K562 (cell line): ENCODE results near the gene RPL36AL. TPM values are rescaled to one million over a fixed set of nuclear protein-coding genes. Genes with fewer than 3 reads are reported as not detected.

ENCODE experiments used
- ATAC-seq: fragments of 200-7000 bp; cut with Tn5 transposase; 3 replicates; pipeline ENCODE4 v1.9.1; 2020; ENCODE audit warnings: moderate library complexity
- BruUV-seq: library from RNA; stranded (reverse); fragments of 400-500 nt; replicated peaks from 2 replicates; lab custom pipeline; 2021; lab: Mats Ljungman, UMichigan
- CTCF ChIA-PET: fragments of 300-600 bp; formaldehyde crosslinking; extraction: SDS; loops from one replicate; lab custom pipeline; 2021; ENCODE audit warnings: low intra/inter-chr PET ratio; lab: Yijun Ruan, JAX
- POLR2A ChIA-PET: fragments of 300-600, 350-650 bp; sonication (Branson Sonifier 250); formaldehyde crosslinking; extraction: SDS; loops from one replicate; lab custom pipeline; 2021; ENCODE audit warnings: antibody characterized with exemption, inconsistent platforms; lab: Yijun Ruan, JAX
- DNase-seq, 4 experiments: peaks; one replicate each; pipeline versions ENCODE4 v3.0.0 to v3.0.0-alpha.2; 2011 to 2018; ENCODE audit warnings: low spot score in 3 of 4, mixed read lengths in 3 of 4; ENCODE audit errors: extremely low read depth in 1 of 4
- FAIRE-seq: peaks from 2 replicates; lab custom pipeline; 2011; peaks lifted over from hg19 to GRCh38; lab: Jason Lieb, UNC
- H2AFZ ChIP-seq: 2 replicates; pipeline ENCODE4 v1.6.0; 2011; ENCODE audit warnings: low read depth, low read length, control low read depth, inconsistent platforms
- H3K27ac ChIP-seq: fragments of 200-600 bp; 3 replicates; pipeline ENCODE4 v1.8.0; 2011; ENCODE audit warnings: low read depth, mild to moderate bottlenecking, control low read depth, inconsistent platforms, low read length, moderate library complexity, mixed read lengths; ENCODE audit errors: extremely low read depth
- H3K27me3 ChIP-seq, 2 experiments: fragments of 300-600 bp in 1 of 2; 2 replicates in 1 of 2; 3 replicates in 1 of 2; pipeline versions ENCODE4 v1.6.0 to v1.8.0; 2011; ENCODE audit warnings: inconsistent platforms in 2 of 2, low read length in 2 of 2, mild to moderate bottlenecking in 1 of 2, mixed read lengths in 1 of 2, moderate library complexity in 1 of 2; ENCODE audit not compliant: control insufficient read depth in 2 of 2, insufficient read depth in 2 of 2
- H3K36me3 ChIP-seq: fragments of 300-600 bp; 3 replicates; pipeline ENCODE4 v1.8.0; 2011; ENCODE audit warnings: mild to moderate bottlenecking, low read length, inconsistent platforms; ENCODE audit not compliant: control insufficient read depth, insufficient read depth
- H3K4me1 ChIP-seq, 2 experiments: fragments of 200-600 bp in 1 of 2; replicated peaks in 1 of 2; 2 replicates in 1 of 2; 3 replicates in 1 of 2; pipeline versions ENCODE4 v1.5.1 to v1.8.0; 2011; ENCODE audit warnings: inconsistent platforms in 2 of 2, low read length in 2 of 2, mild to moderate bottlenecking in 1 of 2, mixed read lengths in 1 of 2, moderate library complexity in 1 of 2; ENCODE audit not compliant: control insufficient read depth in 2 of 2, insufficient read depth in 2 of 2
- H3K4me2 ChIP-seq: 2 replicates; pipeline ENCODE4 v1.6.1; 2011; ENCODE audit warnings: low read length, control low read depth, inconsistent platforms, mixed read lengths; ENCODE audit not compliant: insufficient read depth
- H3K4me3 ChIP-seq: fragments of 200-600 bp; sonication (generic), shearing (Covaris generic); 2 replicates; pipeline ENCODE4 v1.5.1; 2016; ENCODE audit warnings: control low read depth, inconsistent platforms
- H3K79me2 ChIP-seq: fragments of 200-600 bp; 3 replicates; pipeline ENCODE4 v1.8.0; 2011; ENCODE audit warnings: low read length, inconsistent platforms; ENCODE audit not compliant: control insufficient read depth, insufficient read depth
- H3K9ac ChIP-seq, 2 experiments: 2 replicates each; pipeline versions ENCODE4 v1.6.0 to v1.6.1; 2011; ENCODE audit warnings: low read depth in 2 of 2, low read length in 2 of 2, control low read depth in 1 of 2, inconsistent platforms in 1 of 2, mild to moderate bottlenecking in 1 of 2, mixed read lengths in 1 of 2; ENCODE audit not compliant: insufficient read depth in 1 of 2
- H3K9me1 ChIP-seq: one replicate; pipeline ENCODE4 v1.6.0; 2011; ENCODE audit warnings: inconsistent platforms, mild to moderate bottlenecking, low read length, moderate library complexity; ENCODE audit not compliant: control insufficient read depth, insufficient read depth
- H3K9me3 ChIP-seq: replicated peaks from 2 replicates; pipeline ENCODE4 v1.5.1; 2011; ENCODE audit warnings: low read depth, low read length, inconsistent platforms; ENCODE audit not compliant: control insufficient read depth, insufficient read depth
- H4K20me1 ChIP-seq: replicated peaks from 2 replicates; pipeline ENCODE4 v1.6.1; 2011; ENCODE audit warnings: low read length, inconsistent platforms, mixed read lengths; ENCODE audit not compliant: control insufficient read depth, insufficient read depth
- DMBX1 ChIP-seq: fragments of 250-450 bp; sonication (Bioruptor Pico); IDR thresholded peaks from 2 replicates; pipeline ENCODE4 v1.8.0; 2022; ENCODE audit warnings: inconsistent platforms, mild to moderate bottlenecking, moderate library complexity, borderline replicate concordance
- FOXK2 ChIP-seq, 2 experiments: fragments of 450-650 bp; IDR thresholded peaks in 1 of 2; conservative IDR thresholded peaks in 1 of 2; 2 replicates each; pipeline ENCODE4 v1.6.1; 2016; ENCODE audit warnings: low read depth in 2 of 2, mild to moderate bottlenecking in 1 of 2
- SAP30 ChIP-seq: fragments of 200-600 bp; sonication (generic); IDR thresholded peaks from 2 replicates; pipeline ENCODE4 v1.6.1; 2012; ENCODE audit warnings: borderline replicate concordance, low read depth, mild to moderate bottlenecking, moderate library complexity, low read length, control low read depth, inconsistent platforms; ENCODE audit not compliant: insufficient read depth, poor library complexity, severe bottlenecking
- UBTF ChIP-seq, 2 experiments: IDR thresholded peaks; 2 replicates each; pipeline ENCODE4 v1.6.1; 2012; ENCODE audit warnings: improper control_type of control experiment in 2 of 2, low read depth in 2 of 2, low read length in 2 of 2, borderline replicate concordance in 1 of 2
- ZMIZ1 ChIP-seq, 2 experiments: fragments of 150-350 bp in 1 of 2; IDR thresholded peaks; 2 replicates each; pipeline ENCODE4 v1.6.1; 2012 to 2016; ENCODE audit warnings: low read depth in 2 of 2, low read length in 2 of 2, mild to moderate bottlenecking in 1 of 2, moderate library complexity in 1 of 2
- ZNF124 ChIP-seq: sonication (generic); formaldehyde crosslinking; IDR thresholded peaks from 2 replicates; pipeline ENCODE4 v1.8.1; 2022; ENCODE audit warnings: missing genetic modification reagents
- WGBS: fragments of 100-300 bp; shearing (Covaris generic); methylation state at CpG from one replicate; pipeline ENCODE4 v1.1.6; 2016; ENCODE audit warnings: low coverage, mixed read lengths; ENCODE audit not compliant: insufficient coverage; ENCODE audit errors: missing lambda C conversion rate; 5-methylcytosine and 5-hydroxymethylcytosine counted together
- in situ Hi-C: fragments of 300-500 bp; cut with MboI; formaldehyde crosslinking; loops from 4 replicates; pipeline ENCODE4 v1.15.0; 2018; ENCODE audit warnings: inconsistent platforms, mixed read lengths
- intact Hi-C: fragments of 100-400 bp; cut with micrococcal nuclease; formaldehyde crosslinking; loops from 2 replicates; pipeline ENCODE4 v1.14.2; 2022
- polyA plus RNA-seq, 8 experiments: library from polyadenylated mRNA; depleted of rRNA in 4 of 8; stranded (reverse) in 5 of 8; unstranded in 3 of 8; fragments of >200 nt; fragmentation: Nextera tagmentation in 2 of 8; fragmentation: Illumina TruSeq in 1 of 8; extraction: Ambion mirVana in 2 of 8; extraction: Trizol in 1 of 8; gene quantifications; 2 replicates each; pipeline versions ENCODE4 v1.2.1 to v1.2.3, GENCODE V29; 2011 to 2014; ENCODE audit warnings: inconsistent platforms in 1 of 8, missing spikeins in 1 of 8
- total RNA-seq, 7 experiments: library from RNA; depleted of rRNA in 6 of 7; stranded (reverse); fragments of >200 nt in 6 of 7; fragmentation: Illumina TruSeq in 2 of 7; extraction: Trizol in 2 of 7; gene quantifications; 2 replicates each; pipeline versions ENCODE4 v1.2.1 to v1.2.3, GENCODE V29; 2011 to 2021; ENCODE audit warnings: low replicate concordance in 1 of 7

RPL36AL gene
- total and polyA plus RNA-seq, 9 of the 15 experiments (the other 6 are each of a cell fraction or from before 2014, with no cell fraction given): 146 to 674 (median 360) TPM

GRCh38 chr14:49593016-49593415, 27.4 kb downstream of the RPL36AL start:
- Histone ChIP-seq H2AFZ (no peak overlapping the region), H3K4me2 (no peak overlapping the region)
- intact Hi-C loops: no loop called here

More at GRCh38 chr14:49593016-49593415, 27.4 kb downstream of the RPL36AL start:
- Histone ChIP-seq H3K9me1 (no peaks in the 10 kb centered on the region), H3K27me3 (no peaks in the 10 kb centered on the region), H3K79me2 (peaks cover 10% of the 10 kb centered on the region), H3K9me3 (no peaks in the 10 kb centered on the region), H3K27ac (no peak overlapping the region), H3K9ac (no peak overlapping the region), H3K36me3 (no peaks in the 10 kb centered on the region), H3K4me3 (no peak overlapping the region), H3K4me1 (peaks cover 13 to 21% of the 10 kb centered on the region in 2 experiments), H4K20me1 (no peaks in the 10 kb centered on the region)
- 75% methylated on average over 3 of the region's 3 CpGs for WGBS
- BruUV-seq: no TSS peak
- in situ Hi-C loops: no loop called here
- ChIA-PET POLR2A (no interaction called here), CTCF (no interaction called here)
- FAIRE-seq (no peak), ATAC-seq (no peak), DNase-seq (no peak)
- TF ChIP-seq ZMIZ1 (IDR thresholded peaks at IDR 0.05; ENCODE audit: low read depth in 2 of 2, low read length in 2 of 2): no peak
- no peak for TF ChIP-seq UBTF (IDR thresholded peaks at IDR 0.05; ENCODE audit: borderline replicate concordance in 1 of 2, low read depth in 2 of 2, low read length in 2 of 2)
- no peak for TF ChIP-seq DMBX1
- TF ChIP-seq SAP30: no peak
- no peak for TF ChIP-seq ZNF124 (CRISPR knock-in tag)
- no peak for TF ChIP-seq FOXK2 (conservative IDR thresholded peaks at IDR 0.05 in 1 of 2, IDR thresholded peaks at IDR 0.05 in 1 of 2; ENCODE audit: low read depth in 2 of 2)
